Renal pelvis (tissue), 4 donors: ENCODE measurements around the gene EYA4. TPM values are rescaled to one million over a fixed set of nuclear protein-coding genes. Genes with fewer than 3 reads are reported as not detected.
"Not testable (repeated sequence)": the region's sequence is repeated elsewhere in the genome, so short reads cannot be mapped to it uniquely, and the experiment has no call there.

Experiments used
- DNase-seq: peaks from one replicate; pipeline ENCODE4 v3.0.0-alpha.2; 2013
- polyA plus RNA-seq, 3 donors: library from polyadenylated mRNA; unstranded; fragments of 120-200 nt; gene quantifications; one replicate each; pipeline ENCODE4 v1.2.1, GENCODE V29; 2013; ENCODE audit not compliant: insufficient read length in 3 of 3

Gene EYA4
- polyA plus RNA-seq, 3 donors = 10.2 to 16.7 (median 16.3) TPM

DNA sequence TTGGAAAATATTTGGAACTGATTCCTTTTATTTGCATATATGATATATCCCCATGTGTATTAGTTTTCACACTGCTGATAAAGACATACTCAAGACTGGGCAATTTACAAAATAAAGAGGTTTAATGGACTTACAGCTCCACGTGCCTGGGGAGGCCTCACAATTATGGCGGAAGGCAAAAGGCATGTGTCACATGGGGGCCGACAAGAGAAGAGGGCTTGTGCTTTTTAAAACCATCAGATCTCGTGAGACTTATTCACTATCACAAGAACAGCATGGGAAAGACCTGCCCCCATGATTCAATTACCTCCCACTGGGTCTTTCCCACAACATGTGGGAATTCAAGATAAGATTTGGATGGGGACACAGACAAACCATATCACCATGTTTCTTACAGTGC, 156.4 kb downstream of the EYA4 start:
- DNase-seq = not testable (repeated sequence)

DNA sequence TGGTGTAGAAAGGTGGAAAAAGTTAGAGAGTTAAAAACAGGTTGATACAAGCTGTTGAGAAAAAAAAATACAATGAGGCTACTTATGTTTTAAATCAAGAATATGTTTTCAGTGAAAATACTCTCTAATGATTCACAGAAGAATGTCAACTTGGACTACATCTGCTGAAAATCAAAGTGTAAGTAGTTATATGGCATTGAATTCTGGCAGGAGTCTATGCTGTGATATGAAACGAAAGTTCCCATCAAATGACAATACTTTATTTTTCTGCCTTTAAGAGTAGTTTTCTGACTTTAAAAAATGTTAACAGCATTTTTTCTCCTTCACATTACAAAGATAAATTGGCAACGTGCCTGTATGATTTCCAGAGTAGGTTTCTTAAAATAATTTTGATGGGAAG, 158.3 kb downstream of the EYA4 start:
- DNase-seq = no peak

- DNase-seq = no peak
These were observed 163.0 kb downstream of the EYA4 start for GRCh38 chr6:133404151-133404550.

GRCh38 chr6:133404728-133405127, 163.6 kb downstream of the EYA4 start:
- DNase-seq = no peak

DNA sequence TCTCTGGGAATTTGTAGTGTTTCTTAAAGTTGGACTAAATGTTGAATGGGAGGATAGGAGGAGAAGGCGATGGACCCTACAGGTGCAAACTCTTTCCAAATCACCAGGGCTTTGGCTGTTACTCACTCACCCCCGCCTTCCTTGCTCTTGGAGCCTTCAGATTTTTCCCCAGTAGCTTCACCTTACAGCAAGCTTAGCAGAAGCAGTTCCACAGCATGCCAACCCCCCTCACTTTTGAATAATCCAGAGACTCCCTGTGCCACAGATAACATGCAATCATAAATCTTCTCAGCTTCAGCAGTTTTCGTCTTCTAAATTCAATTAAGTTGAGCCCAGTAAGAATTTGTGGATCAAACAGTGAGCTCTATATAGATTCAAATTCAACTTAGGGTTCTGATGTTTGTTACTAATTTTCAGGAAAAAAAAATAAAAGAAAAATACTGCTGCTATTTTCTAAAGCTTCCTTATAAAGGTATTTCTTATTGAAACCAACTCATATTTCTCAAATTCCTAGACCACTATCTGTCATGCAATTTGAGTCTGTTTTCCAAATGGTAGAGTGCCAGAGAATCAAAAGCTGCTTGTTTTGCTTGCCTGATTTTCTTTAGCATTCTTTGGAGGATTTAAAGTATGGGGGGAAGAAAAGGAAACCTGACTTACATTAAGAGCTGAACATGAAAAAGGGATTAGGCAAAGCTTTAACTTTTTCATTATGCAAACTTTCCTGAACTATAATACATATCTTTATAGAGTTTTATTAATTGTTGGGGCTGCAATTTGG, 166.4 kb downstream of the EYA4 start:
- DNase-seq = no peak

DNA sequence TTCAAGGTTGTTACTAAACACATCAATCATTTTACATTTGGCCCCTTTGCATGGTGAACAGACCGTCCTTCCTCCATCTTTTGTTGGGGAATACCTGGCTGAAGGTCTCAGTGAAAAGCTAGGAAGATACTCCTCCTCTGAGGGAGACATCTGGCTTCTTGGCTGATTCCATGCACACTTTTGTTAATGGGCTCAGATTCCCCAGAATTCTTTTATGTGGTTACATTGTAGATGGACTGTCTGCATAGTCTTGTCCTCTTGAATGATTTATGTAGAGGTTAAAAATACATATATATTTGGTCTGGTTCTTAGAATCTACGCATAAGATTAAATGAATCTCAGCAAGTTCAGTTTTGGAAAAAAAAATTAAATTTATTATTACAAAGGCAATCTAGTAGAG, 167.0 kb downstream of the EYA4 start:
- no peak for DNase-seq

- DNase-seq = no peak
These were observed 167.4 kb downstream of the EYA4 start for GRCh38 chr6:133408543-133408942.

GRCh38 chr6:133410638-133411435, 169.7 kb downstream of the EYA4 start:
- no peak for DNase-seq

DNA sequence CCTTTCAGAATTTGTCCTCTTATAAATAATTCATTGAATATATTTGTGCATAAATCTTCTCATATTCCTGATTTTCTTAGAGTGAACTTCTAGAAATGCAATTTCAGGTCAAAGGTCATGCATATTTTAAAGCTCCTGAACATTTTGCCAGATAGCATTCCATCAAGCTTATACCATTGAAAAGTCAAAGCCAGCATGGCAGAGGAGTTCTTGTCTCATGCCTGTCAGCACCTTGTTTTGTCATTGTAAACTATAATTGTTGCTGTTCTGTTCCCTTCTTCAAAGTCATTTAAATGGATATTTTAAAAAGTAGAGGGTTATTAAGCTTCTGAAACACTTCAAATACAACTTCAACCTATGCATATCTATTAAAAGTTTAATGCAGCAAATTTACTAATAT, 170.6 kb downstream of the EYA4 start:
- no peak for DNase-seq

DNA sequence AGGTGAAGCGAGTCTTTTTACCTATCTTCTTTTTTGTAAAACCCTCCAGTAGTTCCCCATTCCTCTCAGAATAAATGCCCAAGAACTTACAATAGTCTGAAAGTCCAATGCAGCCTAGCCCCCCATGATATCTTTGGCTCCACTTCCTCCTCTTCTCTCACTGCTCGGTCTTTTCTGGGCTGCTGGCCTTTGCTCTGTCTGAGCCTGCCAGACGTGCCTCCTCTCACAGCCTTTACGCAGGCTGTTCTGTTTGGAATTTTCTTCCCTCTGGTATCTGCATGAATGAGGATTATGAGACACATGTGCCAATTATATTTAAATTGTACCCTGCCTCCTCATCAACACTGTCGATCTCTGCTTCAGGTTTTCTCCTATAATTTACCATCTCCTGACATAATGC, 174.1 kb downstream of the EYA4 start:
- no peak for DNase-seq

GRCh38 chr6:133418108-133418507, 177.0 kb downstream of the EYA4 start:
- no peak for DNase-seq

GRCh38 chr6:133423242-133423641, 182.1 kb downstream of the EYA4 start:
- DNase-seq = no peak

DNA sequence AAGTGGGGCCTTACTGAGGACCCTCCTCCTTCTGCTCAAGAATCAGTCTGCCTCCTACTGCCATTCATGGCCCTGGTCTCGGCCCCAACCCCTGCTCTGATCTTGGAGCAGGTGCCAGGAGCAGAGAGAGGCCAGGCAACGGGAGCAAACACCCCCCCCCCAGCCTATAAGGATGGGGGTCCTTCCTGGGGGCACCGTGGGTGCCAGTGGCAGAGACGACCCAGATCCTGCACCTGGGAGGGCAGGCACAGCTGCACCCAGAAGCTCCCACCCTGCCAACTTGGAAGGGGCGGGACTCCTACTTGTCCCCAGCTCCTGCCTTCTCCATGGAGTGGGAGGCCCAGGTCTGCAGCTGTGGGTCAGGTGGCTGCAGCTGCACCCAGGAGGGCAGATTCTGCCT, 183.2 kb downstream of the EYA4 start:
- DNase-seq = no peak

GRCh38 chr6:133426038-133426437, 184.9 kb downstream of the EYA4 start:
- no peak for DNase-seq

- DNase-seq = no peak
These were observed 187.1 kb downstream of the EYA4 start for GRCh38 chr6:133428295-133428694.

- no peak for DNase-seq
These were observed 189.4 kb downstream of the EYA4 start for GRCh38 chr6:133430530-133430929.

DNA sequence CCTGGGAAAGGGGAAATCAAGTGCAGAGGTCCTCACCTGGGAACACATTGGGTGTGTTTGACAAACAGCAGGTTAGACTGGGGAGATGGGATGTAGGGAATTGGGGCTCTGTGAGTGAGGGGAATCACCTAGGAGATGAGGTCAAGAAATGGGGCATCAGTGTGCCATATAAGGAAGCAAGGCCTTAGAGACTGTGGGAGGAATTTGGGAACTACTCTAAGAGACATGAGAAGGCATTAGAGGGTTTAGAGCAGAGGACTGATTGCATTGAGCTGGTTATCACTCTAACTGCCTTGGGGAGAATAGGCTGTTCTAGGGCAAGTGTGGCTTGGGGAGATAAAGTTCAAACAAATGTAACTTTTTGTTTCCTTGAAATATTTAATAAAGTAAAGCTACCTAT, 189.9 kb downstream of the EYA4 start:
- DNase-seq = no peak

DNA sequence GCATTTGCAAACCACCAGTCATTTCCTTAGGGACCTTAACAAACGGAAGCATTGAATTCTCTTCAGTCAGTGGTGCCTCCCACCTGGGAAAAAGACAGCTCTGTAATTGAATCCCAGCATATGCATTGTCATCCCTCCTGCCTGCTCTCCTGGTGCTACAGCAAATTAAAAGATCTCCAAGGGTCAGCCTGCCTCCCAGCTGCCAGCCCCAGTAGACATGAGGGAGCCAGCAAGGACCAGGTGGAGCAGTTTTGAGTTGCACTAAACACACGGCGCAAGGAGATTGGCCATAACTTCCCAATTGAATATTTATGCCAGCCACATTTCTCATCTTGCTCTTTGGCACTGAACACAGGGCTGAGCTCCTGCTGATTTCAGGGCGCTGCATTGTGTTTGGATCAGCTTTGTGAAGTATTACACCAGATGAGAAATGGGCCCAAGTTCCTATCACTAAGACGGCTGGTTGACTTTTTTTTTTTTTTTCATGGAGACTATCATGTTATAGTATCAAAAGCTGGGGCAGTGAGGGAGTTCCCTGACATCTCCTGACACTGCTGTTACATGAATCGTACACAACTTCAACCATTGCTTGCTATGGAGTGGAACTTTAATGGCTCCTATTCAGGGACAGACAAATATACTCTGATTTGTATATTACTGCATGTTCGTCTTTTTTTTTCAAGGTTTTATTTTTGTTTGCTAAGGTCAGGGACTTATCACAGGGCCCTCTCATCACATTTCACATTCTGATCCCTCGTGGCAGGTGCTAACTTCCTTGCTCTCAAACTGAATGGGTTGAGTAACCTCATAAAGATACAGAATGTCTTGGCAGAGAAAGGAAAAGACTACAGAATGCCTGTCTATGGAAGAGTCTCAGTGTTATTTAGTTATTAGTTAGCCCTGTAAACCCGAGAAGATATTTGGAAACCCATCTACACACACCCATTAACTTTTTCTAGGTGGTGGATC, 191.1 kb downstream of the EYA4 start:
- peak; percentile 47 for DNase-seq

DNA sequence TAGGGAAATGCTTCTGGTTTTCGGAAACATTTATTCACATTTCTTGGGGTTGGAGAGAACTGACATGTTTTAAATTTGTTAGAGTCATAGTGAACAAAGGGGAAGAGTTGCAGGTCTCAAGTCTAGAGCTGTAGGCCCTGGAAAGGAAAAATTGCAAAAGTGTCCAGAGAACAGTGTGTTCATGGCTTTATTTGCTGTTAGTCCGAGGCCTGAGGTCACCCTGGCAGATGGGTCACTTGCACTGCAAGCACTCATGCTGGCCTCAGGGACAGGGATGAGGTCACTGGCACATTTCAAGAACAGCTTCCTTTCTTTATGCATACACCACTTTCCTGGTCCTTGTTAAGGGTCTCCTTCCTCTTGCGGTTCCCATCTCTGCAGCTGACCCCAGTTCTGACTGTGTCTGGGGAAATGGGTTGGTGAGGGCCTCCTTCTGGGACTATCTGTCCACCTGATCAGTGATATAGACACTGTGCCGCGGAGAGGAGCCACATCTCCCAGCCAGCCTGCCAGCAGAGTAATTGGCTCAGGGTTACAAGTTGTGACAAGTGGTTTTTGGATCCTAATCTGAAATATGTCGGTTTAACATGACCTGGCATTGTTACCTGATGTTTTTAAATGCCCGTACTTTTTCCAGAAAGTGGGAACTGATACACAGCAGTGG, 194.0 kb downstream of the EYA4 start:
- no peak for DNase-seq

DNA sequence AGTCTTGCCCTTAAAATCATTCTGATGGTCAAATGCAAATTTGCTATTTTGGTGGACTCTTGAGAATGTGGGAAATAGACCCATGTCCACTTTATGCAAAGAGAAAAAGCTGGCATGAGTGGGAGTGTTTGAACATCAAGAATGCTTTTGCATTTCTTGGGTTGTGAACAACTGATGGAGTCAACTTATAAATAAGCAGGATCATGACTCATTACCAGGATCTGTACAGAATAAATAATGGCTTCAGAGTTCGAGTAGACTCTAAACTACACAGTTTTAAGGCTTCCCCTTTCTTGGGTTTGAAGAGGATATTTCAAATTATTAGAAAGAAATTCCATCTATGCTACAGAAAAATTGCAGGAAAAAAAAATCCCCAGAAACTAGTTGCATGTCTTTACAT, 195.5 kb downstream of the EYA4 start:
- no peak for DNase-seq

- no peak for DNase-seq
These were observed 200.3 kb downstream of the EYA4 start for GRCh38 chr6:133441491-133441890.

DNA sequence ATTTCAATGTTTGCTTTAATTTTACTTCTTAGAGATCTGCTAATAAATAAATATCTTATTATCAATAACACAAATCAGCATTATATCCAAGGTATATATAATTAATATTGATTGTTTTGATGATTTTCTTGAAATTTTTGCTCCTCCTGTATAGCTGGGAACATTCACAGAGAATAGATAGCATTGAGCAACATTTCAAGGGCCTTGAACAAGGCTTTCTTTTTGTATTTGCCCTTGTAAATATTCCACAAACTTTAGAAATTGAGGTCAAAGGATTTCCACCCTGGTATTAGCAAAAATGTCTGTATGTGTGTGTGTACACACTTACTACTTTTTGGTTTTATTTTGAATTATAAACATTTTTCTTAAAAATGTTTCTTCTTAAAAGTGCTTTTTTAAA, 205.6 kb downstream of the EYA4 start:
- no peak for DNase-seq
